ENCODE measurements around the gene ST6GALNAC3. TPM values are rescaled to one million over a fixed set of nuclear protein-coding genes. Genes with fewer than 3 reads are reported as not detected.
"Not testable (repeated sequence)": the region's sequence is repeated elsewhere in the genome, so short reads cannot be mapped to it uniquely, and the experiment has no call there.

The ST6GALNAC3 gene
- total RNA-seq, 1 experiment from 2014 or later, result 4.6 TPM

DNA sequence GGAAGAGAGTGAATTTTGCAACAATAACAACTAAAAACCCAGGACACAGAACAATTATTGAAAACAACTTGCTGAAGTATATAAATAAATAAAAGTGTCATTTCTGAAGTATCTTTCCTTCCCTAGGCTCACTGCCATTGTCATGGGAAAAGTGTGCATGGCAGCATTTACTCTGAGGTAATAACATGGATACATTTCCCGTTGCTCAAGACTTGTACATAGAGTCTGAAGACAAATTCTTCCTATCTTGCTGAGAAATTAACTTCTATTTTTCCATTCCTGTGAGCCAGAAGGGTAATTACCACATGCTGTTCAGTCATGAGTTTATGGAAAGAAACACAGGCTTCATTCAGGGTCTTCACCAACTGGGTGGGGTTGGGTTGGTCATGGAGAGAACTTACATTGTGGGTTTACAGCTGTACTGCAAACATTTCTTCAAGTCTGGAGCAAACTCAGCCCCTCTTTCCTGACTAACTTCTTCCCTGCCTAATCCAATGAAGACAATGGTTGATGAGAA, 32.2 kb downstream of the ST6GALNAC3 start:
- DNase-seq (ENCODE audit: low spot score), result no peak

DNA sequence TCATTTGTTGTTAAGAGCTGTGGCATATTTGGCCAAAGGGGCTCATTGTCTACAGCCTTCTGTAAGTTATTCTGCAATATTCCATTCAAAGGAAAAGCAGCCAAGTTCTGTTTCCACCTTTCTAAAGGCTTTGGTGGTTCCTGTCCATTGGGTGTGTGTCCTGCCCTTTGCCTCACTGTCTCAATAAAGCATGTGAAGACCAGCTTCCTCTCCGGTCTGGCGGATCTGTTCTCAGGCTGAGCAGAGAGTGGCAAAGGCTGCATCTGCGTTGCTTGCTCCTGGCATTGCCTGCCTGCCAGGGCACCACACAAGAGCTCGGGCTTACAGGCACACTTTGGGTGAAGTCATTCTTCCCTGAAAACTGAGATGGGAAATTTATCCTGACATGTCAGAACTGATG, 34.9 kb downstream of the ST6GALNAC3 start:
- no peak for DNase-seq (ENCODE audit: low spot score)

- DNase-seq (ENCODE audit: low spot score), result no peak
Measured at GRCh38 chr1:76109901-76110560, 35.5 kb downstream of the ST6GALNAC3 start.

- no peak for DNase-seq (ENCODE audit: low spot score)
Measured at GRCh38 chr1:76110666-76111065, 36.1 kb downstream of the ST6GALNAC3 start.

DNA sequence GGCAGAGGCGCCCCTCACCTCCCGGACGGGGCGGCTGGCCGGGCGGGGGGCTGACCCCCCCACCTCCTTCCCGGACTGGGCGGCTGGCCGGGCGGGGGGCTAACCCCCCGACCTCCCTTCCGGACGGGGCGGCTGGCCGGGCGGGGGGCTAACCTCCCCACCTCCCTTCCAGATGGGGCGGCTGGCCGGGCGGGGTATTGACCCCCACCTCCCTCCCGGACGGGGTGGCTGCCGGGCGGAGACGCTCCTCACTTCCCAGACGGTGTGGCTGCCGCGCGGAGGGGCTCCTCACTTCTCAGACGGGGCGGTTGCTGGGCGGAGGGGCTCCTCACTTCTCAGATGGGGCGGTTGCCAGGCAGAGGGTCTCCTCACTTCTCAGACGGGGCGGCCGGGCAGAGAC, 37.8 kb downstream of the ST6GALNAC3 start:
- not testable (repeated sequence) for DNase-seq (ENCODE audit: low spot score)

- no peak for DNase-seq (ENCODE audit: low spot score)
Measured at GRCh38 chr1:76113446-76113845, 38.9 kb downstream of the ST6GALNAC3 start.

- DNase-seq (ENCODE audit: low spot score), result no peak
Measured at GRCh38 chr1:76115171-76115570, 40.6 kb downstream of the ST6GALNAC3 start.

GRCh38 chr1:76121850-76122249, 47.3 kb downstream of the ST6GALNAC3 start:
- DNase-seq (ENCODE audit: low spot score), result no peak

DNA sequence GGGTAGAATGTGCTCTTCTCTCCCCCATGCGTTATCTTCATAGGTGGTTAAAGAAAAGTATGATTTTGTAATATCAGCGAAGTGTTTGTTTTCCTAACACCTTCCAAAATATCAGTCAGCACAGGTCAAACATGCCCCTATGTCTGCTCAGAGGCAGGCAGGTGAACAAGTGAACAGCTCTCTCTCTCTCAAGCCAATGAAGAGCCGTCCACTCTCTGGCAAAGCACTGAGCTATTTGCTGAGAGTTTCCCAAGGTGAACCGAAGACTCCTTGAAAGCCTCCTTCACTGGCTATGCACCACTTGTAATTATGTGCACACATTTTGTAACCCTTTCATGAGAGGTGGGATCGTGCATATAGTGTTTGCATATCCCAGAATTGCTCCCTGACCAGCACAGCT, 47.7 kb downstream of the ST6GALNAC3 start:
- DNase-seq (ENCODE audit: low spot score), result no peak

- DNase-seq (ENCODE audit: low spot score), result not testable (repeated sequence)
Measured at GRCh38 chr1:76123411-76124064, 49.0 kb downstream of the ST6GALNAC3 start.

- no peak for DNase-seq (ENCODE audit: low spot score)
Measured at GRCh38 chr1:76124196-76124595, 49.6 kb downstream of the ST6GALNAC3 start.

DNA sequence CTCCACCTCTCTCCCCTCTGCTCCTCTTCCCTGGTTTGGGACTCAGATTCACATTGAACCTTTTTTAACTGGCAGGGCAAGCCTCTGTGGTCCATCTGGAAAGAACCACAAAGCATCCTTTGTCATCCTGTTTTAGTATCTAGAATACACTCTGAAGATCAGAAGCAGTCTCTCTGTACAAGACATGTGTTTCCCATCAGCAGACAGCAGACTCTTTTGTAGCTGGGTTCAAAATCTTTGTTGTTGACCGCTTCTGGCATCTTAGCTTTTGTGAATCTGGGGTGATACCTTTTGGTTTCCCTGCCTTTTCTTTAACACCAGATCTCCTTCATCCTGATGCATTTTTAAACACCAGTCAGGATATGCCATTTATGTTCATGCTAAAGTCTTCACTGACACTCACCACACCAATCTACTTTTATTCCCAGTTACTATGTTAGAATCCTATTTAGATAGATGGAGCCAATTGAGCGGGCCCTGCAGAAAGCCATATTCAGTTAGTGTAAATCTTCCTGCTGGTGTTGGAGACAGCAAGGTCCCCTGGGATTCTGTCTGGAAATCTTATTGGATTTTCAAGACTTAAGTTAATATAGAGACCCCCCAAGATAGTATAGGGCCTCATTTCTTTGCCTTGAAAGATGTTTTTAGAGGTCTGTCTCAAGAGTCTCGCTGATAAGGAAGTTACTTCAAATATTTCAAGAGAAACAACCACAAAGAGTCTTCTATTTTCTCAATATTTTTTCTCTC, 51.1 kb downstream of the ST6GALNAC3 start:
- no peak for DNase-seq (ENCODE audit: low spot score)

- no peak for DNase-seq (ENCODE audit: low spot score)
Measured at GRCh38 chr1:76128096-76128495, 53.5 kb downstream of the ST6GALNAC3 start.

DNA sequence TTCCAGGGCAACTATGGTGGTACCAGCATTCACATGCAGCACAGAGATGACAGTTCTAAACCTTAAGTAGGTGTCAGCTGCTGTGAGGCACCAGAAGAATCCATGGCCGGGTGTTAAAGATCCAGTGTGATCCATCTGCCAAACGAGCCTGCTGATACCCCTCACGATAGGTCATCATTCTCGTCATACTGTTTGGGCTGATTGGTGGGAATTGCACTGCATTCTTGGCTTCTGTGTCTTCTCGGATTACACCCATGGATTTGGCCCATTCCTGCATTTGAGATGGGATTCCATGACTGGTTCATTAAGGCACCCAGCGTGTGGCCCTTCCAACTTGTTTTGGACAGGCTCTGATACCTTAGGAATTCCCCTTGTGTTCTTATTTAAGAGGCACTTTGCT, 55.2 kb downstream of the ST6GALNAC3 start:
- DNase-seq (ENCODE audit: low spot score), result no peak

DNA sequence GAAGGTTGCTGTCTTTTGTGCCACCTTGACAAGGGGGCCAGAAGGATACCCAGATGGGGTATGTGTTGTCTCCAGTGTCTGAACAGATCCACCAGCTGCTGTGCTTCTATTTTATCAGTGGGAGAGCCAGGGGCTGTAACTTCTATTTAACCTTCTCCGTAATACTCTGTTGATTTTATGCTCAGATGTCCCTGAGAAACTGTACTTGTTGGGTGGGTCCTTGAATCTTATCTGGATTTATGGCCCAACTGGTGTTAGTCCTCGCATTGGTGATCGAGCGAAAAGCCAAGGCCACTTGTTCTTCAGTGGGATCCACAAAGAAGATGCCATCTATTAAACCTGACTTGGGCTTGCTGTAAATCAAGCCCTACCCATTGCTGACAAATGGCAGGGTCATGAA, 56.4 kb downstream of the ST6GALNAC3 start:
- DNase-seq (ENCODE audit: low spot score), result no peak

DNA sequence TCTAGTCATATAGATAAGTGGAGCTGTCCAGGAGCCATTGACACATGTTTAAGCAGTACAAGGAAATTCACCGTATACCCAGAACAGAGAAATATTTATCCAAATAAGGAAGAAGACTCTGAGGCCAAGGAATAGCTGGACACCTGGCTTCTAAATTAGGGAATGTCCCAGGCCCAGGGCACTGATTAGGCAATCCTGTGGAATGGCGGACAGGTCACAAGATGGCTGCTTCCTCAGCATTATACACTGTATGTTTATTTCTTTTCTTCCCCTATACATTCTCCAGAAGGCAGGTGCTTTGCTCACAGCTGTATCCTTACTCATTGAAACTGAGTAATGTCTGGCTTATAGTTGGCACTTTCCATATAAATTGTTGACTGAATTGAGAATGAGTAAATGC, 59.4 kb downstream of the ST6GALNAC3 start:
- DNase-seq (ENCODE audit: low spot score), result no peak

- DNase-seq (ENCODE audit: low spot score), result no peak
Measured at GRCh38 chr1:76135835-76136234, 61.3 kb downstream of the ST6GALNAC3 start.

- no peak for DNase-seq (ENCODE audit: low spot score)
Measured at GRCh38 chr1:76136894-76137293, 62.3 kb downstream of the ST6GALNAC3 start.

DNA sequence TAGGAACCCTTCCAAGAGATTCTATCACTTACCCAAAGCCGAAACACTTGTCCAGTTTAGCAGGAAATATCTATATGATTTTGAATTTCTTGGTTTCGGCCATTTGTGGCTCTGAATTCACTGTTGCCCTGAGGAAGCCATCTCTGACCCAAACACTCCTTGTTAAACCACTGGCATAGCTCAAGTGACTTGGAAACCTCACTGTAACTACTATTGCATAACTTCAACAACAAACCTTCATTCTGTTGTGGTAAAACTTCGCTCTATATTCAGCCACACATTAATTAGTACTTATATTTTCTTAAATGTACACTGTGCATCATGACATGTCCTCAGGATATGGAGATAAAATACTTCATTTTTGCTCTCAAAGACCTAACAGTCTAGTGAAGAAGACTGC, 63.2 kb downstream of the ST6GALNAC3 start:
- no peak for DNase-seq (ENCODE audit: low spot score)

GRCh38 chr1:76138217-76138616, 63.7 kb downstream of the ST6GALNAC3 start:
- DNase-seq (ENCODE audit: low spot score), result no peak

DNA sequence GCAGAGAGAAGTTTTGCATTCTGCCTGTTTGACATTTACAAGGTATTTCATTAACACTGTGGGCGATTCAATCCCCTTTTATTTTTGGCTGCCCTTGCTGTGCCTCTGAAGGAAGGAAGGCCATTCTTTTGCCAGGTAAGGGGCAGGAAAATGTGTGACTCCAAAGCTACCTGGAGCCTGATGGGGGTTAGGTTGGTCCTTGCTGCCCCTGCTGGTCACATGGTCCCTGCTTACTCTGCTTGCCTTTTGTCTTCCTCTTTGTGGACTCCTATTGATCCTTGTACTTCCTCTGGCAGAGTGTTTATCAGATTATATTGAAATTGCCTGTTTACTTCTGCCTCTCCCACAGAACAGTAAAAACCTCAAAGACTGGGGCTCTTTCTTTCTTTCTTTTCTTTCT, 65.7 kb downstream of the ST6GALNAC3 start:
- no peak for DNase-seq (ENCODE audit: low spot score)

DNA sequence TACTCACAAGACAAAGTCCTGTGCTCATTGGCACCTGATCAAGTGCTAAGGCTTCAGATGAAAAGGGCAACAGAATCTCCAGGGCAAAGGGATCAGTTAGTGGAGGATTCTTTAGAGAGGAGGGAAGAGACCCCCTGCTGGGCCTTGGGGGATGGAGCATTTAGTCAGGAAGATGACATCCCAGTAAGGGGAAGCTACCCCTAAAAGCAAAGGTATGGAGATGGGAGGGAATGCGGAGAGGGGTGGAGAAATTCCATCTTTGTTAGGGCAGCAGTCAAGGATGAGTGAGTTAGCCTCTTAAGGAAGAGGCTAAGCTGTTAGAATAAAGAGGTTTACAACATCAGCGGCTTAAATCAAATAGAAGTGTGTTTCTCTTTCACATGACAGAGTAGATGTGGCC, 67.4 kb downstream of the ST6GALNAC3 start:
- no peak for DNase-seq (ENCODE audit: low spot score)
